ENCODE data around the gene AVEN. TPM values are rescaled to one million over a fixed set of nuclear protein-coding genes. Genes with fewer than 3 reads are reported as not detected.

Gene AVEN
- total and polyA plus RNA-seq, 2 of the 8 experiments (the other 6 are each of a cell fraction or from before 2014, with no cell fraction given): 5.5 to 17.0 TPM

- peaks cover 0 to 6% (median 3%) of the 10 kb centered on the region in 4 experiments; a peak in 4 of 8 replicates for H3K36me3 ChIP-seq (ENCODE audit: control insufficient read depth in 2 of 4, insufficient read depth in 4 of 4, low read length in 3 of 4)
- no peak overlapping the region for H3K9ac ChIP-seq (replicated peaks in 1 of 4; ENCODE audit: extremely low read depth in 1 of 4, low read depth in 3 of 4, low read length in 3 of 4)
- no peak overlapping the region for H3K4me2 ChIP-seq (ENCODE audit: insufficient read depth in 1 of 2, low read depth in 2 of 2, low read length in 2 of 2)
- no peak for FAIRE-seq
- DNase-seq (ENCODE audit: low read depth in 1 of 2, low spot score in 2 of 2): no peak
- H3K79me2 ChIP-seq (ENCODE audit: control insufficient read depth in 1 of 2, insufficient read depth in 2 of 2, low read length in 2 of 2): no peaks in the 10 kb centered on the region
- 93% methylated on average over 4 of the region's 4 CpGs; no CpG with 5 or more reads in 1 of the 2 experiments for WGBS, 2 experiments (ENCODE audit: extremely low coverage in 1 of 2, insufficient coverage in 1 of 2, insufficient read length in 1 of 2, insufficient replicate concordance in 2 of 2, low coverage in 1 of 2, low lambda C conversion rate in 2 of 2, missing lambda C conversion rate in 1 of 2)
- H3K56ac ChIP-seq (replicated peaks; ENCODE audit: insufficient read length, low read depth, low read length): no peak overlapping the region
- H3K9me3 ChIP-seq (ENCODE audit: insufficient read depth in 2 of 2, low read depth in 1 of 2, low read length in 1 of 2): no peaks in the 10 kb centered on the region
- no peaks in the 10 kb centered on the region for H3K27me3 ChIP-seq (replicated peaks in 1 of 4; ENCODE audit: control insufficient read depth in 3 of 4, extremely low read depth in 1 of 4, insufficient read depth in 3 of 4, low read length in 3 of 4)
- no peak overlapping the region for H3K27ac ChIP-seq (ENCODE audit: low read depth, low read length)
- H2BK15ac ChIP-seq (ENCODE audit: low read length): no peak overlapping the region
- no peak overlapping the region for H2BK5ac ChIP-seq (ENCODE audit: low read depth, low read length)
- H3K23me2 ChIP-seq (ENCODE audit: low read depth, low read length): no peaks in the 10 kb centered on the region
- no peak overlapping the region for H3K18ac ChIP-seq (ENCODE audit: extremely low read depth, low read length)
- POLR2A ChIA-PET (ENCODE audit: partially characterized antibody): no interaction called here
- H4K20me1 ChIP-seq (replicated peaks in 1 of 2; ENCODE audit: control insufficient read depth in 1 of 2, insufficient read depth in 2 of 2, low read length in 2 of 2): no peaks in the 10 kb centered on the region
- no peak overlapping the region for H2BK120ac ChIP-seq (replicated peaks; ENCODE audit: low read depth, low read length)
- H2BK12ac ChIP-seq (ENCODE audit: low read depth, low read length): no peak overlapping the region
- H3K14ac ChIP-seq (ENCODE audit: insufficient read length): no peak overlapping the region
- no peak overlapping the region for H3K4me3 ChIP-seq (ENCODE audit: extremely low read depth in 1 of 4, insufficient read depth in 2 of 4, low read depth in 3 of 4, low read length in 4 of 4)
- H4K91ac ChIP-seq (replicated peaks; ENCODE audit: insufficient read length, low read length): no peak overlapping the region
- H4K5ac ChIP-seq (ENCODE audit: insufficient read length, low read depth, low read length): no peak overlapping the region
- no peak overlapping the region for H2BK20ac ChIP-seq (ENCODE audit: low read length)
- no peaks in the 10 kb centered on the region for H3K4me1 ChIP-seq (replicated peaks in 1 of 4; ENCODE audit: control insufficient read depth in 3 of 4, insufficient read depth in 4 of 4, low read length in 3 of 4)
- H2AK5ac ChIP-seq (ENCODE audit: low read depth, low read length): no peak overlapping the region
- CTCF ChIA-PET (ENCODE audit: partially characterized antibody): no interaction called here
- H4K8ac ChIP-seq (ENCODE audit: extremely low read depth, insufficient read depth, low read length): no peak overlapping the region
- H3K4ac ChIP-seq (replicated peaks; ENCODE audit: insufficient read length, low read depth, low read length): no peak overlapping the region
- no peak overlapping the region for H3K23ac ChIP-seq (ENCODE audit: insufficient read length)
- no peaks in the 10 kb centered on the region for H3K79me1 ChIP-seq (ENCODE audit: low read depth, low read length)
- H2AFZ ChIP-seq (ENCODE audit: low read length): no peak overlapping the region
- TF ChIP-seq MAFK (IDR thresholded peaks at IDR 0.05; ENCODE audit: low read depth, low read length) (no peak), RFX5 (IDR thresholded peaks at IDR 0.05; ENCODE audit: borderline replicate concordance, low read depth, low read length) (no peak), E2F6 (IDR thresholded peaks at IDR 0.05) (no peak), SUZ12 (IDR thresholded peaks at IDR 0.05; ENCODE audit: low read length) (no peak), BACH1 (IDR thresholded peaks at IDR 0.05; ENCODE audit: low read length) (no peak), KDM5A (IDR thresholded peaks at IDR 0.05; ENCODE audit: low read length) (no peak), CHD2 (IDR thresholded peaks at IDR 0.05; ENCODE audit: low read length) (no peak), CTBP2 (IDR thresholded peaks at IDR 0.05; ENCODE audit: borderline replicate concordance, insufficient read depth, insufficient read length, low read length) (no peak), SP4 (IDR thresholded peaks at IDR 0.05; ENCODE audit: low read length) (no peak), MAX (IDR thresholded peaks at IDR 0.05) (no peak), JUND (IDR thresholded peaks at IDR 0.05; ENCODE audit: low read length) (no peak), JUN (IDR thresholded peaks at IDR 0.05; ENCODE audit: low read depth, low read length) (no peak)
Measured at GRCh38 chr15:34079904-34080303, 40.9 kb upstream of the AVEN start.

Data from H1 (cell line).